Sigmoid colon (tissue), 3 donors: Measurements from ENCODE around the gene WNK1.

Experiments used
- POLR2A ChIP-seq, 2 donors: fragments of 450-650 bp; IDR thresholded peaks; one replicate each; pipeline ENCODE4 v1.6.1; 2016; ENCODE audit warnings: antibody characterized with exemption in 2 of 2, mild to moderate bottlenecking in 2 of 2, moderate library complexity in 2 of 2
- TF ChIP-seq, protein P1 (sequence below), 4 experiments: fragments of 450-650 bp in 3 of 4; fragments of 200-600 bp in 1 of 4; IDR thresholded peaks; one replicate each; pipeline ENCODE4 v1.5.1; 2016 to 2019; ENCODE audit warnings: antibody characterized with exemption in 4 of 4, mild to moderate bottlenecking in 3 of 4, moderate library complexity in 2 of 4

GRCh38 chr12:922285-922684, 169.9 kb downstream of the WNK1 start:
- TF ChIP-seq POLR2A (IDR thresholded peaks at IDR 0.05): no peak
- TF ChIP-seq, protein P1, sequence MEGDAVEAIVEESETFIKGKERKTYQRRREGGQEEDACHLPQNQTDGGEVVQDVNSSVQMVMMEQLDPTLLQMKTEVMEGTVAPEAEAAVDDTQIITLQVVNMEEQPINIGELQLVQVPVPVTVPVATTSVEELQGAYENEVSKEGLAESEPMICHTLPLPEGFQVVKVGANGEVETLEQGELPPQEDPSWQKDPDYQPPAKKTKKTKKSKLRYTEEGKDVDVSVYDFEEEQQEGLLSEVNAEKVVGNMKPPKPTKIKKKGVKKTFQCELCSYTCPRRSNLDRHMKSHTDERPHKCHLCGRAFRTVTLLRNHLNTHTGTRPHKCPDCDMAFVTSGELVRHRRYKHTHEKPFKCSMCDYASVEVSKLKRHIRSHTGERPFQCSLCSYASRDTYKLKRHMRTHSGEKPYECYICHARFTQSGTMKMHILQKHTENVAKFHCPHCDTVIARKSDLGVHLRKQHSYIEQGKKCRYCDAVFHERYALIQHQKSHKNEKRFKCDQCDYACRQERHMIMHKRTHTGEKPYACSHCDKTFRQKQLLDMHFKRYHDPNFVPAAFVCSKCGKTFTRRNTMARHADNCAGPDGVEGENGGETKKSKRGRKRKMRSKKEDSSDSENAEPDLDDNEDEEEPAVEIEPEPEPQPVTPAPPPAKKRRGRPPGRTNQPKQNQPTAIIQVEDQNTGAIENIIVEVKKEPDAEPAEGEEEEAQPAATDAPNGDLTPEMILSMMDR (IDR thresholded peaks at IDR 0.05): no peak
